GM23338 (cell line): ENCODE results near the gene PTPRB. TPM values are rescaled to one million over a fixed set of nuclear protein-coding genes. Genes with fewer than 3 reads are reported as not detected.

Experiments used
- ATAC-seq: fragments of 200-7000 bp; cut with Tn5 transposase; 3 replicates; pipeline ENCODE4 v1.9.1; 2020
- DNase-seq: peaks from one replicate; pipeline ENCODE4 v3.0.0-alpha.2; 2015; ENCODE audit warnings: low spot score
- H2AFZ ChIP-seq: fragments of 200-600 bp; sonication (generic); 2 replicates; pipeline ENCODE4 v1.8.0; 2016; ENCODE audit warnings: antibody characterized with exemption, mild to moderate bottlenecking, moderate library complexity
- H3F3A ChIP-seq: fragments of 200-600 bp; sonication (generic); replicated peaks from 2 replicates; pipeline ENCODE4 v1.8.0; 2017; ENCODE audit warnings: antibody characterized with exemption, mixed run types, low read depth
- H3K27ac ChIP-seq: fragments of 200-600 bp; sonication (generic); 2 replicates; pipeline ENCODE4 v1.6.1; 2016; ENCODE audit warnings: low read depth
- H3K27me3 ChIP-seq: fragments of 200-600 bp; sonication (generic); 2 replicates; pipeline ENCODE4 v1.8.0; 2016; ENCODE audit warnings: mild to moderate bottlenecking, mixed run types, moderate library complexity; ENCODE audit not compliant: insufficient read depth
- H3K36me3 ChIP-seq: fragments of 200-600 bp; sonication (generic); 2 replicates; pipeline ENCODE4 v1.8.0; 2016; ENCODE audit warnings: mild to moderate bottlenecking; ENCODE audit not compliant: insufficient read depth
- H3K4me1 ChIP-seq: fragments of 200-600 bp; sonication (generic); 2 replicates; pipeline ENCODE4 v1.8.0; 2016; ENCODE audit warnings: mild to moderate bottlenecking, moderate library complexity; ENCODE audit not compliant: insufficient read depth
- H3K4me2 ChIP-seq: fragments of 200-600 bp; sonication (generic); 2 replicates; pipeline ENCODE4 v1.7.1; 2017; ENCODE audit warnings: mixed run types
- H3K4me3 ChIP-seq: fragments of 200-600 bp; sonication (generic); 2 replicates; pipeline ENCODE4 v1.6.1; 2016; ENCODE audit warnings: mixed run types
- H3K79me2 ChIP-seq: fragments of 200-600 bp; sonication (generic); replicated peaks from 2 replicates; pipeline ENCODE4 v1.8.0; 2017; ENCODE audit warnings: mild to moderate bottlenecking; ENCODE audit not compliant: insufficient read depth
- H3K9me2 ChIP-seq: fragments of 200-600 bp; sonication (generic); 2 replicates; pipeline ENCODE4 v1.8.0; 2017; ENCODE audit not compliant: insufficient read depth
- H4K20me1 ChIP-seq: fragments of 200-600 bp; sonication (generic); replicated peaks from 2 replicates; pipeline ENCODE4 v1.8.0; 2017; ENCODE audit warnings: mild to moderate bottlenecking; ENCODE audit not compliant: insufficient read depth
- H3K27ac Mint-ChIP-seq: 2 replicates; pipeline ENCODE4 v1.8.0; 2020; ENCODE audit warnings: inconsistent platforms, mild to moderate bottlenecking, moderate library complexity, mixed read lengths
- H3K27me3 Mint-ChIP-seq: 3 replicates; pipeline ENCODE4 v1.8.0; 2022; ENCODE audit warnings: low read depth, mild to moderate bottlenecking, moderate library complexity, mixed read lengths, inconsistent platforms; ENCODE audit not compliant: insufficient read depth, poor library complexity
- H3K36me3 Mint-ChIP-seq: 3 replicates; pipeline ENCODE4 v1.8.0; 2021; ENCODE audit warnings: low read depth, mild to moderate bottlenecking, inconsistent platforms, moderate library complexity, mixed read lengths
- H3K4me1 Mint-ChIP-seq: 3 replicates; pipeline ENCODE4 v1.8.0; 2020; ENCODE audit warnings: mild to moderate bottlenecking, inconsistent platforms, mixed read lengths
- H3K4me3 Mint-ChIP-seq: 3 replicates; pipeline ENCODE4 v1.8.0; 2021; ENCODE audit warnings: moderate library complexity, mild to moderate bottlenecking, inconsistent platforms, mixed read lengths
- H3K9me3 Mint-ChIP-seq: 3 replicates; pipeline ENCODE4 v1.8.0; 2020; ENCODE audit warnings: moderate library complexity, mild to moderate bottlenecking, inconsistent platforms, mixed read lengths
- CREB1 ChIP-seq: fragments of 250-450 bp; sonication (Bioruptor Pico); IDR thresholded peaks from 2 replicates; pipeline ENCODE4 v1.5.0; 2020; ENCODE audit warnings: low read depth, mild to moderate bottlenecking, moderate library complexity
- CTCF ChIP-seq, 2 experiments: fragments of 200-600 bp in 1 of 2; sonication (generic) in 1 of 2; conservative IDR thresholded peaks; 2 replicates each; pipeline versions ENCODE4 v1.5.1 to v1.6.1; 2016 to 2017; ENCODE audit warnings: antibody characterized with exemption in 2 of 2, low read depth in 2 of 2, mild to moderate bottlenecking in 2 of 2, moderate library complexity in 1 of 2
- EZH2 ChIP-seq: fragments of 200-600 bp; sonication (generic); IDR thresholded peaks from one replicate; pipeline ENCODE4 v1.8.0; 2017; ENCODE audit warnings: antibody characterized with exemption, mild to moderate bottlenecking, low read depth; ENCODE audit not compliant: unreplicated experiment
- EZH2phosphoT487 ChIP-seq: fragments of 200-600 bp; sonication (generic); IDR thresholded peaks from one replicate; pipeline ENCODE4 v1.8.1; 2018; ENCODE audit warnings: antibody characterized with exemption; ENCODE audit not compliant: unreplicated experiment
- JUNB ChIP-seq: IDR thresholded peaks from one replicate; pipeline ENCODE4 v1.6.1; 2016; ENCODE audit warnings: antibody characterized with exemption; ENCODE audit not compliant: unreplicated experiment
- NANOG ChIP-seq: IDR thresholded peaks from 2 replicates; pipeline ENCODE4 v1.6.1; 2016; ENCODE audit warnings: antibody characterized with exemption, borderline replicate concordance
- POLR2AphosphoS5 ChIP-seq: IDR thresholded peaks from 2 replicates; pipeline ENCODE4 v1.6.1; 2016; ENCODE audit warnings: antibody characterized with exemption, low read depth
- STAT1 ChIP-seq: IDR thresholded peaks from one replicate; pipeline ENCODE4 v1.6.1; 2016; ENCODE audit warnings: antibody characterized with exemption; ENCODE audit not compliant: unreplicated experiment
- ZNF114 ChIP-seq: fragments of 250-450 bp; sonication (Bioruptor Pico); IDR thresholded peaks from 2 replicates; pipeline ENCODE4 v1.5.0; 2020; ENCODE audit warnings: mild to moderate bottlenecking, moderate library complexity
- ZNF331 ChIP-seq: fragments of 250-450 bp; sonication (Bioruptor Pico); IDR thresholded peaks from 2 replicates; pipeline ENCODE4 v1.5.0; 2020; ENCODE audit warnings: low read depth, mild to moderate bottlenecking, moderate library complexity
- ZNF462 ChIP-seq: fragments of 250-450 bp; sonication (Bioruptor Pico); IDR thresholded peaks from 2 replicates; pipeline ENCODE4 v1.5.0; 2020; ENCODE audit warnings: mild to moderate bottlenecking, moderate library complexity
- polyA plus RNA-seq: library from polyadenylated mRNA; unstranded; fragments of >200 nt; fragmentation: Nextera tagmentation; extraction: Ambion mirVana; gene quantifications from 2 replicates; pipeline ENCODE4 v1.2.1, GENCODE V29; 2016
- total RNA-seq: library from RNA; depleted of rRNA; stranded (reverse); fragments of >200 nt; shearing (Covaris generic); gene quantifications from 2 replicates; pipeline ENCODE4 v1.2.3, GENCODE V29; 2014
- TF ChIP-seq, protein P1 (sequence below): IDR thresholded peaks from one replicate; pipeline ENCODE4 v1.6.1; 2018; ENCODE audit warnings: antibody characterized with exemption; ENCODE audit not compliant: unreplicated experiment
- TF ChIP-seq, protein P2 (sequence below): IDR thresholded peaks from 2 replicates; pipeline ENCODE4 v1.6.1; 2016; ENCODE audit warnings: antibody characterized with exemption

Gene PTPRB
- total and polyA plus RNA-seq, 2 experiments from 2014 or later, result 0.13 to 1.7 TPM

GRCh38 chr12:70581208-70581607 lies 56.0 kb downstream of the PTPRB start:
- Mint-ChIP-seq H3K4me1 (no peaks in the 10 kb centered on the region; the same call in 2 of the 3 replicates), H3K9me3 (peaks cover 28% of the 10 kb centered on the region), H3K27me3 (no peaks in the 10 kb centered on the region), H3K27ac (no peak overlapping the region), H3K4me3 (no peak overlapping the region), H3K36me3 (peaks cover 27% of the 10 kb centered on the region)
- ATAC-seq (no peak), DNase-seq (no peak)
- Histone ChIP-seq H3F3A (no peaks in the 10 kb centered on the region), H3K27ac (no peak overlapping the region), H3K79me2 (no peaks in the 10 kb centered on the region), H3K4me2 (no peak overlapping the region), H3K9me2 (no peaks in the 10 kb centered on the region), H2AFZ (no peak overlapping the region), H3K4me1 (no peaks in the 10 kb centered on the region), H3K36me3 (0 out of 2 replicates have a peak, but pooled peaks cover 5% of the 10 kb centered on the region), H3K4me3 (no peak overlapping the region), H4K20me1 (no peaks in the 10 kb centered on the region), H3K27me3 (no peaks in the 10 kb centered on the region)
- no peak for TF ChIP-seq ZNF462 (CRISPR knock-in tag)
- no peak for TF ChIP-seq EZH2phosphoT487
- no peak for TF ChIP-seq ZNF114 (CRISPR knock-in tag)
- TF ChIP-seq CTCF (conservative IDR thresholded peaks at IDR 0.05; ENCODE audit: low read depth in 2 of 2), result no peak
- TF ChIP-seq ZNF331 (CRISPR knock-in tag), result no peak
- TF ChIP-seq EZH2, result no peak
- TF ChIP-seq POLR2AphosphoS5, result no peak
- TF ChIP-seq NANOG, result no peak
- TF ChIP-seq, protein P1, sequence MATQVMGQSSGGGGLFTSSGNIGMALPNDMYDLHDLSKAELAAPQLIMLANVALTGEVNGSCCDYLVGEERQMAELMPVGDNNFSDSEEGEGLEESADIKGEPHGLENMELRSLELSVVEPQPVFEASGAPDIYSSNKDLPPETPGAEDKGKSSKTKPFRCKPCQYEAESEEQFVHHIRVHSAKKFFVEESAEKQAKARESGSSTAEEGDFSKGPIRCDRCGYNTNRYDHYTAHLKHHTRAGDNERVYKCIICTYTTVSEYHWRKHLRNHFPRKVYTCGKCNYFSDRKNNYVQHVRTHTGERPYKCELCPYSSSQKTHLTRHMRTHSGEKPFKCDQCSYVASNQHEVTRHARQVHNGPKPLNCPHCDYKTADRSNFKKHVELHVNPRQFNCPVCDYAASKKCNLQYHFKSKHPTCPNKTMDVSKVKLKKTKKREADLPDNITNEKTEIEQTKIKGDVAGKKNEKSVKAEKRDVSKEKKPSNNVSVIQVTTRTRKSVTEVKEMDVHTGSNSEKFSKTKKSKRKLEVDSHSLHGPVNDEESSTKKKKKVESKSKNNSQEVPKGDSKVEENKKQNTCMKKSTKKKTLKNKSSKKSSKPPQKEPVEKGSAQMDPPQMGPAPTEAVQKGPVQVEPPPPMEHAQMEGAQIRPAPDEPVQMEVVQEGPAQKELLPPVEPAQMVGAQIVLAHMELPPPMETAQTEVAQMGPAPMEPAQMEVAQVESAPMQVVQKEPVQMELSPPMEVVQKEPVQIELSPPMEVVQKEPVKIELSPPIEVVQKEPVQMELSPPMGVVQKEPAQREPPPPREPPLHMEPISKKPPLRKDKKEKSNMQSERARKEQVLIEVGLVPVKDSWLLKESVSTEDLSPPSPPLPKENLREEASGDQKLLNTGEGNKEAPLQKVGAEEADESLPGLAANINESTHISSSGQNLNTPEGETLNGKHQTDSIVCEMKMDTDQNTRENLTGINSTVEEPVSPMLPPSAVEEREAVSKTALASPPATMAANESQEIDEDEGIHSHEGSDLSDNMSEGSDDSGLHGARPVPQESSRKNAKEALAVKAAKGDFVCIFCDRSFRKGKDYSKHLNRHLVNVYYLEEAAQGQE, result no peak
- TF ChIP-seq STAT1, result no peak
- TF ChIP-seq CREB1 (CRISPR knock-in tag), result no peak
- no peak for TF ChIP-seq JUNB
- TF ChIP-seq, protein P2, sequence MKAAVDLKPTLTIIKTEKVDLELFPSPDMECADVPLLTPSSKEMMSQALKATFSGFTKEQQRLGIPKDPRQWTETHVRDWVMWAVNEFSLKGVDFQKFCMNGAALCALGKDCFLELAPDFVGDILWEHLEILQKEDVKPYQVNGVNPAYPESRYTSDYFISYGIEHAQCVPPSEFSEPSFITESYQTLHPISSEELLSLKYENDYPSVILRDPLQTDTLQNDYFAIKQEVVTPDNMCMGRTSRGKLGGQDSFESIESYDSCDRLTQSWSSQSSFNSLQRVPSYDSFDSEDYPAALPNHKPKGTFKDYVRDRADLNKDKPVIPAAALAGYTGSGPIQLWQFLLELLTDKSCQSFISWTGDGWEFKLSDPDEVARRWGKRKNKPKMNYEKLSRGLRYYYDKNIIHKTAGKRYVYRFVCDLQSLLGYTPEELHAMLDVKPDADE, result no peak
